RWPE2 (cell line): ENCODE data around the gene GSG1L2.
A peak's percentile ranks its signal among the peaks of the same experiment; 100 is the strongest.

ENCODE experiments used
- ATAC-seq: fragments of 200-7000 bp; cut with Tn5 transposase; 3 replicates; pipeline ENCODE4 v1.9.1; 2021; ENCODE audit warnings: low read depth
- DNase-seq: peaks from one replicate; pipeline ENCODE4 v3.0.0-alpha.2; 2020; ENCODE audit warnings: low spot score
- H3K27ac ChIP-seq: fragments of 450-650 bp; 2 replicates; pipeline ENCODE4 v1.5.1; 2017; ENCODE audit warnings: mild to moderate bottlenecking; ENCODE audit not compliant: poor library complexity, severe bottlenecking
- H3K27me3 ChIP-seq: fragments of 250-450 bp; sonication (Bioruptor Pico); 2 replicates; pipeline ENCODE4 v1.5.1; 2021; ENCODE audit warnings: mild to moderate bottlenecking, moderate library complexity; ENCODE audit not compliant: insufficient read depth, poor library complexity, severe bottlenecking
- H3K36me3 ChIP-seq: fragments of 250-450 bp; sonication (Bioruptor Pico); 2 replicates; pipeline ENCODE4 v1.5.1; 2020; ENCODE audit warnings: low read depth, mild to moderate bottlenecking, moderate library complexity
- H3K4me1 ChIP-seq: fragments of 250-450 bp; sonication (Bioruptor Pico); 2 replicates; pipeline ENCODE4 v1.5.1; 2021; ENCODE audit warnings: mild to moderate bottlenecking, moderate library complexity; ENCODE audit not compliant: insufficient read depth, poor library complexity, severe bottlenecking
- H3K4me3 ChIP-seq: fragments of 250-450 bp; sonication (Bioruptor Pico); 2 replicates; pipeline ENCODE4 v1.5.1; 2021; ENCODE audit warnings: mild to moderate bottlenecking, moderate library complexity; ENCODE audit not compliant: severe bottlenecking
- H3K9me3 ChIP-seq: fragments of 250-450 bp; sonication (Bioruptor Pico); 2 replicates; pipeline ENCODE4 v1.5.1; 2021; ENCODE audit warnings: mild to moderate bottlenecking, moderate library complexity; ENCODE audit not compliant: severe bottlenecking
- TF ChIP-seq, protein P1 (sequence below): fragments of 450-650 bp; IDR thresholded peaks from one replicate; pipeline ENCODE4 v1.5.1; 2017; ENCODE audit warnings: mild to moderate bottlenecking, moderate library complexity; ENCODE audit not compliant: poor library complexity, severe bottlenecking

GSG1L2 gene

DNA sequence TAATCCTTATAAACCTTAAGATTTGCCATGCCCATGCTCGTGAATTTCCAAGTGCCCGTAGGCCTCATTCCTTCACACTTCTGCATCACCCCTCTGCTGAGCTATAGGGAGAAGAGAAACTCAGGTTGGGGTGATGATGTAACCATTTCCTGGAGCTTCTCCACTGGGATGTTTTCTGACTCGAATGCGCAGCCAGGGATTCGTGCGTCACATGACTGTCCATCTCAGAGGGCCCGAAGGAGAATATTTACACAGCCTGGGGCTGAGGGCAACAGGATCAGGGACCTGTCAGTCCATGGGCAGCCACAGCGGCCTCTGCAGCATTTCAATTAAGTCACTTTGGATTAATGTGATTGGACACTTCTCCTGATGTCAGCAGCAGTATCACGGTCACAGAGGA, 8.7 kb downstream of the GSG1L2 start:
- Histone ChIP-seq H3K4me1 (peaks cover 9% of the 10 kb centered on the region), H3K27me3 (no peaks in the 10 kb centered on the region), H3K36me3 (no peaks in the 10 kb centered on the region), H3K9me3 (no peaks in the 10 kb centered on the region), H3K27ac (no peak overlapping the region), H3K4me3 (no peak overlapping the region)
- ATAC-seq (no peak), DNase-seq (no peak)
- TF ChIP-seq, protein P1, sequence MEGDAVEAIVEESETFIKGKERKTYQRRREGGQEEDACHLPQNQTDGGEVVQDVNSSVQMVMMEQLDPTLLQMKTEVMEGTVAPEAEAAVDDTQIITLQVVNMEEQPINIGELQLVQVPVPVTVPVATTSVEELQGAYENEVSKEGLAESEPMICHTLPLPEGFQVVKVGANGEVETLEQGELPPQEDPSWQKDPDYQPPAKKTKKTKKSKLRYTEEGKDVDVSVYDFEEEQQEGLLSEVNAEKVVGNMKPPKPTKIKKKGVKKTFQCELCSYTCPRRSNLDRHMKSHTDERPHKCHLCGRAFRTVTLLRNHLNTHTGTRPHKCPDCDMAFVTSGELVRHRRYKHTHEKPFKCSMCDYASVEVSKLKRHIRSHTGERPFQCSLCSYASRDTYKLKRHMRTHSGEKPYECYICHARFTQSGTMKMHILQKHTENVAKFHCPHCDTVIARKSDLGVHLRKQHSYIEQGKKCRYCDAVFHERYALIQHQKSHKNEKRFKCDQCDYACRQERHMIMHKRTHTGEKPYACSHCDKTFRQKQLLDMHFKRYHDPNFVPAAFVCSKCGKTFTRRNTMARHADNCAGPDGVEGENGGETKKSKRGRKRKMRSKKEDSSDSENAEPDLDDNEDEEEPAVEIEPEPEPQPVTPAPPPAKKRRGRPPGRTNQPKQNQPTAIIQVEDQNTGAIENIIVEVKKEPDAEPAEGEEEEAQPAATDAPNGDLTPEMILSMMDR, result no peak

DNA sequence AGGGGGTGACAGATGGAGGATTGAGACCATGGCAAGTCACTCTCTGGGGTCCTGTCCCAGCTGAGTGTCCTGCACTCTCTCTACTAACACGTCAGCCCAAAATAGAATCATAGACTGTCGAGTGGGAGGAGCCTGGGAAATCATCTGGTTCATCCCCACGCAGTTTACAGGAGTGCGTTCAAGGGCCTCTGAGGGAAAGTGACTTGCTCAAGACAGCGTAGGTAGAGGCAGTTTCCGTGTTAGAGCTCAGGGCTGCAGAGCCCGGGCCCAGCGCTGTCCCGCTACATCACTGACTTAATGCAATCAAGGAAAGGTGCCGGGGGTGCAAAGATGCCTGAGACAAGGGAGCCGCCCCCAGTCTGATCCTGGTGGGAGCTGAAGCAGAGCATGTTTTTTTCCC, 10.3 kb downstream of the GSG1L2 start:
- H3K27me3 ChIP-seq, result no peaks in the 10 kb centered on the region
- no peak overlapping the region for H3K4me3 ChIP-seq
- DNase-seq (no peak), ATAC-seq (no peak)
- H3K9me3 ChIP-seq, result no peaks in the 10 kb centered on the region
- H3K4me1 ChIP-seq, result peaks cover 9% of the 10 kb centered on the region
- no peaks in the 10 kb centered on the region for H3K36me3 ChIP-seq
- peak overlapping the region; percentile 37 for H3K27ac ChIP-seq
- TF ChIP-seq, protein P1, result no peak

DNA sequence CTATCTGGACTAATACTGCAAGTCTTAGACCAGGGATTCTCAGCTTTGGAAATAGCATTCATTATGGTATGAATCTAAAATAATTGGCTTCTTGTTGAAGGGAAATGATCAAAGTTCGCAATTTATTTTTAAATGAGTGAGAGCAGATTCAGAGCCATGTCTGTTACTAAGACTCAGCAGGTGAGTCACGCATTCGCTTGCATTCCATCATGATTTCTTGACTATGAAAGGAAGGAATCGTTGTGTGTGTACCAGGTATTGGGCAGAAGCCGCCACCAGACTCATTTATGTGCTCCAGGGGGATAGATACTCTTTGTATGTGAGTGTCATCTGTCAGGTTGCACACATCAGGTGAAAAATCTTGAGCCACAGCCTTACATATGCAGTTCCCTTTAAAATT, 10.8 kb downstream of the GSG1L2 start:
- TF ChIP-seq, protein P1, result no peak
- Histone ChIP-seq H3K9me3 (no peaks in the 10 kb centered on the region), H3K36me3 (no peaks in the 10 kb centered on the region), H3K27me3 (no peaks in the 10 kb centered on the region), H3K27ac (peak overlapping the region; percentile 37), H3K4me3 (no peak overlapping the region), H3K4me1 (peaks cover 9% of the 10 kb centered on the region)
- DNase-seq (no peak), ATAC-seq (peak; percentile 93)

DNA sequence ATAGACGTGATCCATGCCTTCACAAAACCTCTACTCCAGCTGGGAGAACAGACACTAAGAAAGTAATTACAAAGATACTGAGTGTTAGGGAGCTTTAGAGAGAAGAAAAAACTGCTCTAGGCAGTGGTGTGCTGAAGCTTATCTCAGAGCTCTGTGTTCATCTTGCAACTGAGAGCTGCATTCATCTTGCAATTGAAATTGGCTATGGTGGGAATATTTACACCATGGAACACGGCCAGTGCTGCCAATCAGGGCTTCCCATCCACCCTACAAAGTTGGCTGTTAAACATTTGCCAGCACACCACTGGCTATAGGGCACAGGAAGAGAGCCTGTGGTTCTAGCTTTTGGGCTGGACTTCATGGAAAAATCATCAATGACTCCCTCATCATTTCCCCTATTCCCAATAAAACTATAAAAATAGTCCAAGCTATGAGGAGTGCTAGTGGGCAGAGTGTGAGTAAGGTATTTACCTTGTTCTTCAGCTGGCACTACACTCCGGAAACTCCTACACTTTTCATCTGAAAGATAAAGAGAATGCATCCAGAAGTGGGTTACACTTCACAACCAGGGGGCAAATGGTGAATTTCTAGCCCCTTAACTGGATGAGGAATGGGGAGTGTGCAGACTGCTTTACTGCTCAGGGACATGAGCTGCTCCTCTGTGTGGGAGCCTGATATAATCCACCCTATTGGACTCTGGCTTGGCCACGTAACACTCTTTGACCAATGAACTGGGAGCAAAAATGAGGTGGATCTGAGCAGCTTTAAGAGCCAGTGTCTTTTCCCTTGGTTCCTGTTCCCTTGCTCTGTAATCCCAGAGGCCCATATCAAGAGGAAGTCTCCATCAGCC, 11.6 kb downstream of the GSG1L2 start:
- no peaks in the 10 kb centered on the region for H3K27me3 ChIP-seq
- DNase-seq (no peak), ATAC-seq (peak; percentile 35)
- peaks cover 9% of the 10 kb centered on the region for H3K4me1 ChIP-seq
- H3K27ac ChIP-seq, result peak overlapping the region; percentile 37
- no peaks in the 10 kb centered on the region for H3K9me3 ChIP-seq
- no peak overlapping the region for H3K4me3 ChIP-seq
- H3K36me3 ChIP-seq, result no peaks in the 10 kb centered on the region
- TF ChIP-seq, protein P1, result no peak

DNA sequence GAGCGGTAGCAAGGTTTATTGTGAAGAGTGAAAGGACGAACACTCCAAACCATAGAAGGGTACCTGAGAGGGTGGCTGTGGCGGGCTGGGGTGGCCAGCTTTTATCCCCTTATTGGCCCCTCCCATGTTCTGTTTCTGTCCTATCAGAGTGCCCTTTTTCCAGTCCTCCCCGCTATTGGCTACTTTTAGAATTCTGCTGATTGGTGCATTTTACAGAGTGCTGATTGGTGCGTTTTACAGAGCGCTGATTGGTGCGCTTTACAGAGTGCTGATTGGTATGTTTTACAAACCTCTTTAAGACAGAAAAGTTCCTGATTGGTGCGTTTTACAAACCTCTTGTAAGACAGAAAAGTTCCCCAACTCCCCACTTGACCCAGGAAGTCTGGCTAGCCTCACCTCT, 12.5 kb downstream of the GSG1L2 start:
- Histone ChIP-seq H3K27me3 (no peaks in the 10 kb centered on the region), H3K4me3 (no peak overlapping the region), H3K4me1 (peaks cover 9% of the 10 kb centered on the region), H3K9me3 (no peaks in the 10 kb centered on the region), H3K36me3 (no peaks in the 10 kb centered on the region), H3K27ac (no peak overlapping the region)
- TF ChIP-seq, protein P1, result no peak
- ATAC-seq (no peak), DNase-seq (no peak)
